ENCODE data around the gene WDR4. TPM values are rescaled to one million over a fixed set of nuclear protein-coding genes. Genes with fewer than 3 reads are reported as not detected.

The WDR4 gene
- total RNA-seq, 2 donors from 2014 or later = 8.0 to 37.9 TPM

GRCh38 chr21:42857216-42857615 is 22.1 kb downstream of the WDR4 start:
- ATAC-seq = no peak
- H3K4me3 ChIP-seq = no peak overlapping the region
- no peaks in the 10 kb centered on the region for H3K4me1 ChIP-seq
- H3K36me3 ChIP-seq (replicated peaks in 1 of 2; ENCODE audit: insufficient read depth in 1 of 2, low read depth in 2 of 2) = peaks cover 8 to 35% of the 10 kb centered on the region in 2 donors
- no peaks in the 10 kb centered on the region for H3K9me3 ChIP-seq
- intact Hi-C loops (cut with DNase I) = no loop called here
- DNase-seq = no peak
- 87 to 97% methylated on average over 6 to 11 of the region's 11 CpGs for WGBS, 2 donors
- no peak overlapping the region for H3K27ac ChIP-seq
- TF ChIP-seq POLR2A (IDR thresholded peaks at IDR 0.05) (no peak), CTCF (IDR thresholded peaks at IDR 0.05) (no peak)
- no peaks in the 10 kb centered on the region for H3K27me3 ChIP-seq

- DNase-seq (no peak), ATAC-seq (no peak)
- Histone ChIP-seq H3K4me1 (no peaks in the 10 kb centered on the region), H3K27ac (no peak overlapping the region), H3K4me3 (no peak overlapping the region), H3K36me3 (replicated peaks in 1 of 2; ENCODE audit: insufficient read depth in 1 of 2, low read depth in 2 of 2) (peaks cover 8 to 36% of the 10 kb centered on the region in 2 donors), H3K27me3 (no peaks in the 10 kb centered on the region), H3K9me3 (no peaks in the 10 kb centered on the region)
- TF ChIP-seq CTCF (IDR thresholded peaks at IDR 0.05) (no peak), POLR2A (IDR thresholded peaks at IDR 0.05) (no peak)
- intact Hi-C loops (cut with DNase I) = no loop called here
- WGBS, 2 donors = 80 to 89% methylated on average over 15 to 18 of the region's 18 CpGs
These were observed 23.4 kb downstream of the WDR4 start for GRCh38 chr21:42855937-42856335.

GRCh38 chr21:42855171-42855936 is 24.0 kb downstream of the WDR4 start:
- WGBS, 2 donors = 85% methylated on average over 10 to 17 of the region's 19 CpGs
- H3K27ac ChIP-seq = no peak overlapping the region
- DNase-seq = no peak
- TF ChIP-seq CTCF (IDR thresholded peaks at IDR 0.05) (no peak), POLR2A (IDR thresholded peaks at IDR 0.05) (no peak)
- no peaks in the 10 kb centered on the region for H3K4me1 ChIP-seq
- intact Hi-C loops (cut with DNase I) = no loop called here
- no peak for ATAC-seq
- H3K9me3 ChIP-seq = no peaks in the 10 kb centered on the region
- peaks cover 8 to 36% of the 10 kb centered on the region in 2 donors for H3K36me3 ChIP-seq (replicated peaks in 1 of 2; ENCODE audit: insufficient read depth in 1 of 2, low read depth in 2 of 2)
- no peaks in the 10 kb centered on the region for H3K27me3 ChIP-seq
- H3K4me3 ChIP-seq = no peak overlapping the region

- Histone ChIP-seq H3K36me3 (replicated peaks in 1 of 2; ENCODE audit: insufficient read depth in 1 of 2, low read depth in 2 of 2) (peaks cover 8 to 38% of the 10 kb centered on the region in 2 donors), H3K9me3 (no peaks in the 10 kb centered on the region), H3K27ac (no peak overlapping the region), H3K4me3 (no peak overlapping the region), H3K4me1 (no peaks in the 10 kb centered on the region), H3K27me3 (no peaks in the 10 kb centered on the region)
- 92 to 94% methylated on average over 28 of the region's 28 CpGs for WGBS, 2 donors
- ATAC-seq (no peak), DNase-seq (no peak)
- TF ChIP-seq CTCF (IDR thresholded peaks at IDR 0.05) = no peak
- no peak for TF ChIP-seq POLR2A (IDR thresholded peaks at IDR 0.05)
- intact Hi-C loops (cut with DNase I) = no loop called here
These were observed 24.9 kb downstream of the WDR4 start for GRCh38 chr21:42854246-42855010.
